ENCODE data around the gene PRR20G. TPM values are rescaled to one million over a fixed set of nuclear protein-coding genes. Genes with fewer than 3 reads are reported as not detected.

PRR20G gene
- total RNA-seq (ENCODE audit: low replicate concordance), result not detected in 2 replicates

DNA sequence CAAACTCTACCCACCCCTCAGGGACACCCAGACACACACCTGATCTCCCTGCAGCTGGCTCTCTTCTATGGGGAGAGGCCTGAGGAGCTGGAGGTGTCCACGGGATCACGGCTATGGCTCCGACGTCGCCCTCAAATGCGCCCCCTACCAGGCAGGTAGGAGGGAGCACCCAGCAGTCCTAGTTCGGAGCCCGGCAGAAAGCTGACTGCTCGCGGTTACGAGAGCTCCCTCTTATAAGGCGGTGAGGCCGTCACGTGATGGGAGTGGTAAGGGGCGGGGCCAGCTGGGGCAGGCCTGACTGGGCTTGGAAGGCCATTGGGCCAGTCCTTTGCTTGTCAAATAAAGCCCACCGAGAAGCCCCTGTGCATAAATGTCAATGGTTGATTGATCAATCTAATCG lies at the start of gene PRR20G:
PRR20G (minus strand) TSS at position 207 of the 400 bp plus-strand sequence. CDS start 681 bp downstream, outside the sequence.
- no peak within 1 kb of the TSS for H3K4me3 ChIP-seq (ENCODE audit: low read depth, low read length)
- DNase-seq (ENCODE audit: low read depth), result no peak
- no peak for TF ChIP-seq CTCF (IDR thresholded peaks at IDR 0.05; ENCODE audit: insufficient read depth, low read length)

GRCh38 chr3:127337001-127337400 lies 49.2 kb upstream of the PRR20G start:
- DNase-seq (ENCODE audit: low read depth), result no peak
- no peak overlapping the region for H3K4me3 ChIP-seq (ENCODE audit: low read depth, low read length)
- TF ChIP-seq CTCF (IDR thresholded peaks at IDR 0.05; ENCODE audit: insufficient read depth, low read length), result no peak

DNA sequence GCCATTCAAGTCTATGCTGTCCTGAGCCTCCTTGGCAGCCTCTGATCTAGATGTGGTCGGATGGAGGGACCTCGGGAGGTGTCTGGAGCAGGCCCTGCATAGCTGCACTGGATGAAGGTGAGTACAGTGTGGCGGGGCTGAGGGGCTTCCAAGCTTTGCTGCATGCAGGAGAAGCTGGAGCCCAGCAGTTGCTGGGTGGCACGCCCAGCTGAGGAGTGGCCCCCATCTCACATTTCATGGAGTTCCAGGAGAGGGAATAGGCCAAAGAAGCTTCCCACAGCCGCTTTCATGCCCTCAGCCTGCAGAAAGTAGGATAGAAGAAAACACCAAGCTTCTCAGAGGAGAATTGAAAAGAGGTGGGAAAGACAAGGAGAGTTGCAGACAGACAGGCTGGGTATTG lies 48.3 kb upstream of the PRR20G start:
- no peak overlapping the region for H3K4me3 ChIP-seq (ENCODE audit: low read depth, low read length)
- TF ChIP-seq CTCF (IDR thresholded peaks at IDR 0.05; ENCODE audit: insufficient read depth, low read length), result no peak
- DNase-seq (ENCODE audit: low read depth), result no peak

DNA sequence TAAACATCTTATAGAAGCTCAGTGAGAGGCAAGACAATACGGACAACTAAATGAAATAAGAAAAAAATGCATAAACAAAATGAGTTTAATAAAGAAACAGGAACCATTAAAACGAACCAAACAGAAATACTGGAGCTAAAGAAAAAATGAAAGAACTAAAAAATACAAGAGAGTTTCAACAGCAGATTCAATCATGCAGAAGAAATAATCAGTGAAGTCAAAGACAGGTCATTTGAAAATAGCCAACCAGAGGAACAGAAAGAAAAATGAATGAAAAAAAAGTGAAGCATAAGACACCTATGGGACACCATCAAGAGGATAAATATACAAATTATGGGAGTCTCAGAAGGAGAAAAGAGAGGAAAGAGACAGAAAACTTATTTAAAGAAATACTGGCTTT lies 42.5 kb upstream of the PRR20G start:
- H3K4me3 ChIP-seq (ENCODE audit: low read depth, low read length), result no peak overlapping the region
- TF ChIP-seq CTCF (IDR thresholded peaks at IDR 0.05; ENCODE audit: insufficient read depth, low read length), result no peak
- DNase-seq (ENCODE audit: low read depth), result no peak

GRCh38 chr3:127329631-127330285 lies 41.9 kb upstream of the PRR20G start:
- no peak for DNase-seq (ENCODE audit: low read depth)
- no peak for TF ChIP-seq CTCF (IDR thresholded peaks at IDR 0.05; ENCODE audit: insufficient read depth, low read length)
- no peak overlapping the region for H3K4me3 ChIP-seq (ENCODE audit: low read depth, low read length)

DNA sequence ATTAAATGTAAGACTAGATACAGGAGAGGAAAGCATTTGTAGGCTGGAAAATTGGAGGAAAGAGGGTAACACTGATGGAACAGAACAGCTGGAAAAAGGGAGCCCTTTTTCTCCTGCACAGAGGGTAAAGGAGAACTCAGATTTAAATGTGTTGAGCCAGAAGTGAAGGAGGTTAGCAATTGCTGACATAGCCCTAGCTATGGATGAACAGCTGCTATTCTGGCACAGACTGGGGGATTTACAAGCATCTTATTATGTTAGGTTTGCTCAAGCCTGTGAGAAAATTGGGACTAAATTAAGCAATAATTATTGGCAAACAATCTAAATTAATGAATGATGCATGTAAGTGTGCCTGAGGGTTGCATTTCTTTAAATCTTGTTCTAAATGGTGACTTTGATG lies 40.6 kb upstream of the PRR20G start:
- DNase-seq (ENCODE audit: low read depth), result no peak
- no peak for TF ChIP-seq CTCF (IDR thresholded peaks at IDR 0.05; ENCODE audit: insufficient read depth, low read length)
- no peak overlapping the region for H3K4me3 ChIP-seq (ENCODE audit: low read depth, low read length)

- no peak for DNase-seq (ENCODE audit: low read depth)
- no peak overlapping the region for H3K4me3 ChIP-seq (ENCODE audit: low read depth, low read length)
- TF ChIP-seq CTCF (IDR thresholded peaks at IDR 0.05; ENCODE audit: insufficient read depth, low read length), result no peak
Measured at GRCh38 chr3:127326341-127326740, 38.5 kb upstream of the PRR20G start.
